Astrocyte of the hippocampus (primary cell): Measurements from ENCODE around the gene EIF4G3.
"Not testable (repeated sequence)": the region's sequence is repeated elsewhere in the genome, so short reads cannot be mapped to it uniquely, and the experiment has no call there.

Experiments
- DNase-seq: peaks from one replicate; pipeline ENCODE4 v3.0.0; 2011; ENCODE audit warnings: low read depth, low spot score

Gene EIF4G3

GRCh38 chr1:21106709-21107108, 70.0 kb downstream of the EIF4G3 start:
- DNase-seq, result no peak

- no peak for DNase-seq
These were observed 70.5 kb downstream of the EIF4G3 start for GRCh38 chr1:21106238-21106637.

GRCh38 chr1:21105807-21106206, 70.9 kb downstream of the EIF4G3 start:
- DNase-seq, result no peak

- no peak for DNase-seq
These were observed 72.0 kb downstream of the EIF4G3 start for GRCh38 chr1:21104683-21105082.

- DNase-seq, result no peak
These were observed 76.2 kb downstream of the EIF4G3 start for GRCh38 chr1:21100481-21100921.

GRCh38 chr1:21099869-21100131, 76.9 kb downstream of the EIF4G3 start:
- no peak for DNase-seq

GRCh38 chr1:21099034-21099868, 77.4 kb downstream of the EIF4G3 start:
- no peak for DNase-seq

GRCh38 chr1:21098186-21098915, 78.3 kb downstream of the EIF4G3 start:
- DNase-seq, result no peak

- DNase-seq, result no peak
These were observed 79.0 kb downstream of the EIF4G3 start for GRCh38 chr1:21097729-21098128.

GRCh38 chr1:21095976-21096375, 80.7 kb downstream of the EIF4G3 start:
- DNase-seq, result no peak

GRCh38 chr1:21094282-21094681, 82.4 kb downstream of the EIF4G3 start:
- DNase-seq, result not testable (repeated sequence)

GRCh38 chr1:21093271-21093958, 83.3 kb downstream of the EIF4G3 start:
- not testable (repeated sequence) for DNase-seq

- not testable (repeated sequence) for DNase-seq
These were observed 84.2 kb downstream of the EIF4G3 start for GRCh38 chr1:21092545-21092944.

- peak; percentile 85 for DNase-seq
These were observed 85.5 kb downstream of the EIF4G3 start for GRCh38 chr1:21091053-21091690.

GRCh38 chr1:21090463-21090862, 86.2 kb downstream of the EIF4G3 start:
- no peak for DNase-seq

GRCh38 chr1:21089731-21090130, 87.0 kb downstream of the EIF4G3 start:
- no peak for DNase-seq

- DNase-seq, result no peak
These were observed 87.4 kb downstream of the EIF4G3 start for GRCh38 chr1:21089299-21089698.

GRCh38 chr1:21084111-21084810, 92.4 kb downstream of the EIF4G3 start:
- no peak for DNase-seq

- DNase-seq, result no peak
These were observed 94.6 kb downstream of the EIF4G3 start for GRCh38 chr1:21082073-21082472.

- DNase-seq, result no peak
These were observed 99.6 kb downstream of the EIF4G3 start for GRCh38 chr1:21077085-21077484.

- DNase-seq, result peak; percentile 36
These were observed 104.0 kb downstream of the EIF4G3 start for GRCh38 chr1:21072721-21073120.
